NOMO-1 treated with DMSO at 0.1 percent for 48 hours (cell line): ENCODE results near the gene ZNF277.
"Not testable (repeated sequence)": the region's sequence is repeated elsewhere in the genome, so short reads cannot be mapped to it uniquely, and the experiment has no call there.

Experiments
- DNase-seq: peaks from one replicate; lab custom pipeline; 2025; ENCODE audit not compliant: unreplicated experiment; lab: John Stamatoyannopoulos, UW

The ZNF277 gene

GRCh38 chr7:112385516-112385915, 179.0 kb downstream of the ZNF277 start:
- no peak for DNase-seq

DNA sequence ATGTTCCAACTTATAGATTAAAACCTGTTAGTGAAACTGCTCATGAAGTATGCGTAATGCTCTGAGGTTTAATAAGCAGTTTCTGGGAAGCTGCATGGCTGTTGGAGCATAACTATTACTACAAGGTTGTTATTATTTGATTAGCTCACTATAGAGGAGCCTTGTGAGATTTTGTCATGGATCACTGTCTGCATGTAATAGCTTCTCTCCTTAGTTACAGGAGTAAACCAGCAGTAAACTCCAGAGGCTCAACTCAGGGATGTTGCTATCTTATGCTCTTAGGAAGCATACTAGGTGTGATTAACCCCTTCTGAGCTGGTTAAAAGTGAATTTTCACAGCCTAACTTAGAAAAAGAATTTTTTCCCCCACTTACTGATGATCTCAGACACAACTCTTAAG, 180.1 kb downstream of the ZNF277 start:
- DNase-seq: no peak

DNA sequence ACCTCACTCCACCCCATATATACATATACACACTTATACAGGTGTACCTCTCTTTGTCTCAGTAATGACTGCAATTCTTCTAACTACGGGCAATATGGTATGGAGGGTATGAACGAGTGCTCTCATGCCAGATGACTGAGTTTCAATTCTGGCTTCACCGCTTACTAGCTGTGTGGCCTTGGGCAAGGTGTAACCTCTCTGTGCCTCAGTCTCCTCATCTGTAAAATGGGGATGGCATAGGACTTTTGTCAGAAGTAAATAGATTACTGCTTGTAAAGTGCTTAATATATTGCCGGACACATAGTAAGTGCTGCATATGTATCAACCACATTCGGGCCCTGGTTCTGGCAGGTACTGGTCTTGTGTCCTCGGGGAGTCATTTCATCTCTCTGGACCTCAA, 183.7 kb downstream of the ZNF277 start:
- no peak for DNase-seq

DNA sequence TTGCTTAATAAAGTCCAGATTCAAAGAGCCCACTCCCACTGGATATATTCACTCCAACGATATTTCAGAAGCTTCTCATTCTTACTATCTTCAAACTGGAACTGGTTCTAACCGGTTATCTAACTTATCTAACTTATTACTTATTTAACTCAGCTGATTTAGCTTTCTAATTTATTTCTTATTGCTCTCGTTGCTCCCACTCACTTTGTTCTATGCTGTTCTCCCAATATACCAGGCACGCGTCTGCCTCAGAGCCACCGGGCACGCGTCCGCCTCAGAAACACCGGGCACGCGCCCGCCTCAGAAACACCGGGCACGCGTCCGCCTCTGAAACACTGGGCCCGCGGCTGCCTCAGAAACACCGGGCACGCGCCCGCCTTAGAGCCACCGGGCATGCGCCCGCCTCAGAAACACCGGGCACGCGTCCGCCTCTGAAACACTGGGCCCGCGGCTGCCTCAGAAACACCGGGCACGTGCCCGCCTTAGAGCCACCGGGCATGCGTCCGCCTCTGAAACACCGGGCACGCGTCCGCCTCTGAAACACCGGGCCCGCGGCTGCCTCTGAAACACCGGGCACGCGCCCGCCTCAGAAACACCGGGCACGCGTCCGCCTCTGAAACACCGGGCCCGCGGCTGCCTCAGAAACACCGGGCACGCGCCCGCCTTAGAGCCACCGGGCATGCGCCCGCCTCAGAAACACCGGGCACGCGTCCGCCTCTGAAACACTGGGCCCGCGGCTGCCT, 184.8 kb downstream of the ZNF277 start:
- DNase-seq: not testable (repeated sequence)

DNA sequence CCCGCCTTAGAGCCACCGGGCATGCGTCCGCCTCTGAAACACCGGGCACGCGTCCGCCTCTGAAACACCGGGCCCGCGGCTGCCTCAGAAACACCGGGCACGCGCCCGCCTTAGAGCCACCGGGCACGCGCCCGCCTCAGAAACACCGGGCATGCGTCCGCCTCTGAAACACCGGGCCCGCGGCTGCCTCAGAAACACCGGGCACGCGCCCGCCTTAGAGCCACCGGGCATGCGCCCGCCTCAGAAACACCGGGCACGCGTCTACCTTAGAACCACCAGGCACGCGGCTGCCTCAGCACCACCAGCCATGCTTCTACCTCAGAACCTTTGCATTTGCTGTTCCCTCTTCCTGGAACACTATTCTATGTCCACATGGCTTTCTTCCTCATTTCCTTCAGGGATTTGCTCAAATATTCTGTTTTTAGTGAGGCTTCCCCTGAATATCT, 185.4 kb downstream of the ZNF277 start:
- DNase-seq: peak; percentile 16
